H1 (cell line): ENCODE data around the gene COX18. TPM values are rescaled to one million over a fixed set of nuclear protein-coding genes. Genes with fewer than 3 reads are reported as not detected.

Experiments used
- CTCF ChIA-PET: fragments of 300-600 bp; sonication (Branson Sonifier 250); formaldehyde crosslinking; loops from one replicate; lab custom pipeline; 2021; ENCODE audit not compliant: partially characterized antibody; lab: Charles Lee
- POLR2A ChIA-PET: fragments of 300-600 bp; sonication (Branson Sonifier 250); formaldehyde crosslinking; loops from one replicate; lab custom pipeline; 2021; ENCODE audit warnings: inconsistent platforms; ENCODE audit not compliant: partially characterized antibody; lab: Charles Lee
- DNase-seq, 2 experiments: peaks; one replicate each; pipeline versions ENCODE4 v3.0.0 to v3.0.0-alpha.2; 2010 to 2022; ENCODE audit warnings: low spot score in 2 of 2, low read depth in 1 of 2, mixed read lengths in 1 of 2
- FAIRE-seq: peaks from 2 replicates; lab custom pipeline; 2011; peaks lifted over from hg19 to GRCh38; lab: Jason Lieb, UNC
- H2AFZ ChIP-seq: 2 replicates; pipeline ENCODE4 v1.8.1; 2012; ENCODE audit warnings: low read length, inconsistent platforms
- H2AK5ac ChIP-seq: 2 replicates; pipeline ENCODE4 v1.6.1; 2013; ENCODE audit warnings: low read depth, low read length
- H2BK120ac ChIP-seq: replicated peaks from 2 replicates; pipeline ENCODE3; 2013; ENCODE audit warnings: low read depth, low read length, inconsistent platforms
- H2BK12ac ChIP-seq: 2 replicates; pipeline ENCODE4 v1.6.1; 2013; ENCODE audit warnings: low read depth, low read length
- H2BK15ac ChIP-seq: 2 replicates; pipeline ENCODE4 v1.6.1; 2013; ENCODE audit warnings: low read length
- H2BK20ac ChIP-seq: 2 replicates; pipeline ENCODE4 v1.6.1; 2013; ENCODE audit warnings: low read length
- H2BK5ac ChIP-seq: 2 replicates; pipeline ENCODE4 v1.6.1; 2013; ENCODE audit warnings: low read depth, low read length
- H3K14ac ChIP-seq: 2 replicates; pipeline ENCODE4 v1.6.1; 2013; ENCODE audit warnings: inconsistent platforms; ENCODE audit not compliant: insufficient read length
- H3K18ac ChIP-seq: 2 replicates; pipeline ENCODE4 v1.6.1; 2013; ENCODE audit warnings: low read length; ENCODE audit errors: extremely low read depth
- H3K23ac ChIP-seq: 2 replicates; pipeline ENCODE4 v1.6.1; 2013; ENCODE audit warnings: inconsistent platforms; ENCODE audit not compliant: insufficient read length
- H3K23me2 ChIP-seq: 2 replicates; pipeline ENCODE4 v1.6.1; 2013; ENCODE audit warnings: low read depth, low read length
- H3K27ac ChIP-seq: 2 replicates; pipeline ENCODE4 v1.6.1; 2011; ENCODE audit warnings: low read depth, low read length, inconsistent platforms
- H3K27me3 ChIP-seq, 4 experiments: replicated peaks in 1 of 4; 1 replicate in 1 of 4; 2 replicates in 3 of 4; pipeline versions ENCODE4 v1.6.1 to v1.8.1; 2011 to 2013; ENCODE audit warnings: low read length in 3 of 4, mild to moderate bottlenecking in 3 of 4, inconsistent platforms in 2 of 4, mixed read lengths in 2 of 4, moderate library complexity in 1 of 4; ENCODE audit not compliant: control insufficient read depth in 3 of 4, insufficient read depth in 3 of 4; ENCODE audit errors: extremely low read depth in 1 of 4
- H3K36me3 ChIP-seq, 4 experiments: 2 replicates each; pipeline versions ENCODE4 v1.6.1 to v1.8.1; 2011 to 2013; ENCODE audit warnings: mild to moderate bottlenecking in 4 of 4, low read length in 3 of 4, moderate library complexity in 2 of 4, control low read depth in 1 of 4, inconsistent platforms in 1 of 4; ENCODE audit not compliant: insufficient read depth in 4 of 4, control insufficient read depth in 2 of 4
- H3K4ac ChIP-seq: replicated peaks from 2 replicates; pipeline ENCODE3; 2013; ENCODE audit warnings: low read length, low read depth, mixed read lengths, inconsistent platforms; ENCODE audit not compliant: insufficient read length
- H3K4me1 ChIP-seq, 4 experiments: replicated peaks in 1 of 4; 1 replicate in 1 of 4; 2 replicates in 3 of 4; pipeline versions ENCODE4 v1.6.1 to v1.8.1; 2011 to 2013; ENCODE audit warnings: low read length in 3 of 4, inconsistent platforms in 2 of 4, mixed read lengths in 1 of 4; ENCODE audit not compliant: insufficient read depth in 4 of 4, control insufficient read depth in 3 of 4
- H3K4me2 ChIP-seq, 2 experiments: 2 replicates each; pipeline versions ENCODE4 v1.6.1 to v1.8.1; 2011 to 2013; ENCODE audit warnings: low read depth in 2 of 2, low read length in 2 of 2, control low read depth in 1 of 2, inconsistent platforms in 1 of 2, mild to moderate bottlenecking in 1 of 2; ENCODE audit not compliant: insufficient read depth in 1 of 2
- H3K4me3 ChIP-seq, 4 experiments: fragments of 200-600, 300-600 bp in 1 of 4; sonication (generic), shearing (Covaris generic), sonication (Bioruptor Twin) in 1 of 4; 2 replicates each; pipeline versions ENCODE4 v1.5.1 to v1.8.1; 2011 to 2016; ENCODE audit warnings: low read length in 4 of 4, low read depth in 3 of 4, control low read depth in 2 of 4, inconsistent platforms in 2 of 4, mild to moderate bottlenecking in 2 of 4, mixed read lengths in 1 of 4, moderate library complexity in 1 of 4; ENCODE audit not compliant: insufficient read depth in 2 of 4; ENCODE audit errors: extremely low read depth in 1 of 4
- H3K56ac ChIP-seq: replicated peaks from 2 replicates; pipeline ENCODE3; 2013; ENCODE audit warnings: low read depth, mild to moderate bottlenecking, mixed read lengths, low read length, inconsistent platforms; ENCODE audit not compliant: insufficient read length
- H3K79me1 ChIP-seq: 2 replicates; pipeline ENCODE4 v1.6.1; 2013; ENCODE audit warnings: low read depth, low read length, control low read depth
- H3K79me2 ChIP-seq, 2 experiments: 2 replicates each; pipeline versions ENCODE4 v1.6.1 to v1.8.1; 2012 to 2013; ENCODE audit warnings: low read length in 2 of 2, mild to moderate bottlenecking in 2 of 2, inconsistent platforms in 1 of 2; ENCODE audit not compliant: insufficient read depth in 2 of 2, control insufficient read depth in 1 of 2
- H3K9ac ChIP-seq, 4 experiments: replicated peaks in 1 of 4; 1 replicate in 1 of 4; 2 replicates in 3 of 4; pipeline versions ENCODE4 v1.6.1 to v1.8.1; 2011 to 2013; ENCODE audit warnings: low read depth in 3 of 4, low read length in 3 of 4, control low read depth in 2 of 4, mild to moderate bottlenecking in 2 of 4, moderate library complexity in 2 of 4, inconsistent platforms in 1 of 4; ENCODE audit errors: extremely low read depth in 1 of 4
- H3K9me3 ChIP-seq, 2 experiments: 2 replicates each; pipeline versions ENCODE4 v1.6.1 to v1.8.1; 2012 to 2013; ENCODE audit warnings: mild to moderate bottlenecking in 2 of 2, moderate library complexity in 2 of 2, control low read depth in 1 of 2, inconsistent platforms in 1 of 2, low read depth in 1 of 2, low read length in 1 of 2, mixed read lengths in 1 of 2; ENCODE audit not compliant: insufficient read depth in 2 of 2
- H4K20me1 ChIP-seq, 2 experiments: replicated peaks in 1 of 2; 2 replicates each; pipeline versions ENCODE3 to v1.8.1; 2011 to 2013; ENCODE audit warnings: inconsistent platforms in 2 of 2, low read length in 2 of 2, mild to moderate bottlenecking in 1 of 2; ENCODE audit not compliant: insufficient read depth in 2 of 2, control insufficient read depth in 1 of 2
- H4K5ac ChIP-seq: 2 replicates; pipeline ENCODE4 v1.6.1; 2013; ENCODE audit warnings: low read length, low read depth, mixed read lengths, inconsistent platforms; ENCODE audit not compliant: insufficient read length
- H4K8ac ChIP-seq: 2 replicates; pipeline ENCODE4 v1.8.0; 2013; ENCODE audit warnings: mild to moderate bottlenecking, moderate library complexity, low read length, inconsistent platforms; ENCODE audit not compliant: insufficient read depth; ENCODE audit errors: extremely low read depth
- H4K91ac ChIP-seq: replicated peaks from 2 replicates; pipeline ENCODE3; 2013; ENCODE audit warnings: low read length, mixed read lengths, inconsistent platforms; ENCODE audit not compliant: insufficient read length
- ATF2 ChIP-seq: IDR thresholded peaks from 2 replicates; pipeline ENCODE4 v1.6.1; 2012; ENCODE audit warnings: low read length, inconsistent platforms
- CHD1 ChIP-seq: IDR thresholded peaks from 2 replicates; pipeline ENCODE4 v1.6.1; 2012; ENCODE audit warnings: low read depth, low read length, improper control_type of control experiment
- EGR1 ChIP-seq: IDR thresholded peaks from 2 replicates; pipeline ENCODE4 v1.6.1; 2011; ENCODE audit warnings: low read depth, low read length, borderline replicate concordance
- KDM5A ChIP-seq: fragments of 200-600 bp; IDR thresholded peaks from 2 replicates; pipeline ENCODE4 v1.7.1; 2012; ENCODE audit warnings: mild to moderate bottlenecking, low read length, inconsistent platforms, mixed read lengths
- PHF8 ChIP-seq: fragments of 200-600 bp; sonication (generic); conservative IDR thresholded peaks from 2 replicates; pipeline ENCODE4 v1.7.1; 2012; ENCODE audit warnings: low read depth, mild to moderate bottlenecking, inconsistent platforms, low read length, moderate library complexity
- POU5F1 ChIP-seq: IDR thresholded peaks from 2 replicates; pipeline ENCODE4 v1.6.1; 2011; ENCODE audit warnings: low read depth, mild to moderate bottlenecking, low read length, moderate library complexity
- SIRT6 ChIP-seq: IDR thresholded peaks from one replicate; pipeline ENCODE4 v1.7.1; 2012; ENCODE audit warnings: low read length, inconsistent platforms
- SUZ12 ChIP-seq: fragments of 200-600 bp; sonication (generic); IDR thresholded peaks from 2 replicates; pipeline ENCODE4 v1.6.1; 2012; ENCODE audit warnings: mild to moderate bottlenecking, inconsistent platforms, low read length, moderate library complexity, mixed read lengths
- TCF12 ChIP-seq: IDR thresholded peaks from 2 replicates; pipeline ENCODE4 v1.6.1; 2011; ENCODE audit warnings: low read depth, mild to moderate bottlenecking, low read length
- TEAD4 ChIP-seq: IDR thresholded peaks from 2 replicates; pipeline ENCODE4 v1.6.1; 2012; ENCODE audit warnings: low read depth, low read length, inconsistent platforms, mixed read lengths
- YY1 ChIP-seq: IDR thresholded peaks from 2 replicates; pipeline ENCODE4 v1.6.1; 2011; ENCODE audit warnings: low read depth, mild to moderate bottlenecking, low read length
- WGBS, 2 experiments: shearing (Covaris generic) in 1 of 2; methylation state at CpG; one replicate each; pipeline versions ENCODE4 v1.1.6 to v1.1.7; 2013 to 2015; ENCODE audit warnings: low lambda C conversion rate in 2 of 2, mixed read lengths in 2 of 2, inconsistent platforms in 1 of 2, low coverage in 1 of 2, missing lambda C conversion rate in 1 of 2; ENCODE audit not compliant: insufficient replicate concordance in 2 of 2, insufficient coverage in 1 of 2, insufficient read length in 1 of 2; ENCODE audit errors: extremely low coverage in 1 of 2, missing lambda C conversion rate in 1 of 2; 5-methylcytosine and 5-hydroxymethylcytosine counted together
- polyA plus RNA-seq, 7 experiments: library from polyadenylated mRNA; depleted of rRNA in 3 of 7; stranded (reverse) in 5 of 7; unstranded in 2 of 7; fragments of >200 nt in 5 of 7; fragments of 200-250 nt in 2 of 7; gene quantifications; 1 replicate in 5 of 7; 2 replicates in 1 of 7; 4 replicates in 1 of 7; pipeline versions ENCODE4 v1.2.1 to v1.2.3, GENCODE V29; 2011 to 2013; ENCODE audit warnings: missing spikeins in 2 of 7, mixed read lengths in 2 of 7
- total RNA-seq: library from RNA; stranded (reverse); fragmentation: NEBNext Ultra II Directional; extraction: Animal tissue kit (Norgen Biotek cat#: 25700); gene quantifications from 2 replicates; pipeline ENCODE4 v1.2.1, GENCODE V29; 2021

Gene COX18
- total and polyA plus RNA-seq, 2 of the 8 experiments (the other 6 are each of a cell fraction or from before 2014, with no cell fraction given): 23.0 to 23.7 TPM

GRCh38 chr4:73066445-73066844, 3.1 kb downstream of the COX18 start:
- Histone ChIP-seq H3K27me3 (no peaks in the 10 kb centered on the region), H3K4ac (no peak overlapping the region), H3K9me3 (no peaks in the 10 kb centered on the region), H2BK120ac (no peak overlapping the region), H3K56ac (no peak overlapping the region), H3K14ac (no peak overlapping the region), H2BK20ac (no peak overlapping the region), H3K79me1 (no peaks in the 10 kb centered on the region; the same call in 1 of the 2 replicates), H3K18ac (no peak overlapping the region), H2BK15ac (no peak overlapping the region), H4K91ac (no peak overlapping the region), H3K23me2 (peaks cover 7% of the 10 kb centered on the region; the same call in 1 of the 2 replicates), H3K36me3 (peaks cover 0 to 19% (median 8%) of the 10 kb centered on the region in 4 experiments; a peak in 5 of 8 replicates), H4K8ac (no peak overlapping the region), H2AFZ (no peak overlapping the region), H3K4me3 (no peak overlapping the region), H3K4me1 (peaks cover 0 to 4% (median 1%) of the 10 kb centered on the region in 4 experiments; a peak in 2 of 7 replicates), H3K4me2 (no peak overlapping the region), H3K23ac (no peak overlapping the region), H4K20me1 (no peaks in the 10 kb centered on the region), H2AK5ac (no peak overlapping the region), H2BK12ac (no peak overlapping the region), H4K5ac (no peak overlapping the region), H2BK5ac (no peak overlapping the region), H3K79me2 (peaks cover 0 to 12% of the 10 kb centered on the region in 2 experiments; a peak in 2 of 4 replicates), H3K27ac (no peak overlapping the region), H3K9ac (no peak overlapping the region)
- ChIA-PET POLR2A (no interaction called here), CTCF (interaction anchor here (0.7 to 1.4 kb wide), 2 partner anchors 28 to 141 kb away, joined by 3 read pairs; no protein-coding TSS in a partner anchor)
- no peak for FAIRE-seq
- 90% methylated on average over 3 of the region's 3 CpGs; no CpG with 5 or more reads in 1 of the 2 experiments for WGBS, 2 experiments
- no peak for DNase-seq
- TF ChIP-seq KDM5A (no peak), ATF2 (no peak), TCF12 (no peak), SIRT6 (no peak), EGR1 (no peak), SUZ12 (no peak), YY1 (no peak), TEAD4 (no peak), PHF8 (no peak), CHD1 (no peak), POU5F1 (no peak)
